ENCODE results near the gene ZC3H4.

DNA sequence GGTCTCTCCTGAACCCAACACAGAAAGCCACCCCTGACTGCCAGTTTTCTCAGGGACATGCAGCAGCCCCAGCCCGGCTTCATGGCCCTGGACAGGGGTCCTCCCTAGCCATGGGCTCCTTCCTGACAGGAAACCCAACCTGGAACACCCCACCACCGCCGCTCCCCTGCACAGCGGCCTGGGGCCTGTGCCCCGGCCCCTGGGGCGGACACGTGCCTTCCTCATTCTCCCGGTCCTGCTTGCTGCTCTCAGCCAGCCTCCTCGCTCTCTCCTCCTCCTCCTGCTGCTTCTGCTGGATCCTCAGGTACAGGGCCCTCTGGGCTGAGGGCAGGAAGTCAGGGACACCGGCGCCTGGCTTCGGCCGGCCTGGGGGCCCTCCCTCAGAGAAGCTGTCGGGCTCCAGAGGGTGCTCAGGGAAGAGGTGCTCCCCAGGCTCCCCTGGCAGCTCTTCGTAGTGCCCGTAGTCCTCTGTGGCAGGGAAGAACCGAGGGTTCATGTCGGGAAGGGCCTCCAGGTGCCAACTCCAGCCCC is 44.6 kb downstream of the ZC3H4 start:
- no peak for TF ChIP-seq POLR2A (IDR thresholded peaks at IDR 0.05; ENCODE audit: low read length)
- no peak for TF ChIP-seq GATA1 (IDR thresholded peaks at IDR 0.05; ENCODE audit: low read depth, low read length)

All from erythroblast (primary cell).